Body of pancreas (tissue), 4 donors: ENCODE results near the gene PAPSS1. TPM values are rescaled to one million over a fixed set of nuclear protein-coding genes. Genes with fewer than 3 reads are reported as not detected.

Experiments
- ATAC-seq: fragments of 150-250 bp; one replicate; pipeline ENCODE4 v1.9.1; 2016
- DNase-seq, 4 donors: peaks; one replicate each; pipeline ENCODE4 v3.0.0-alpha.2; 2019
- H3K27ac ChIP-seq, 4 donors: fragments of 200-600 bp; sonication (generic); 1 replicate in 3 of 4; 2 replicates in 1 of 4; pipeline versions ENCODE4 v1.5.1 to v1.6.1; 2016 to 2019; ENCODE audit warnings: mild to moderate bottlenecking in 1 of 4, mixed read lengths in 1 of 4, moderate library complexity in 1 of 4
- H3K27me3 ChIP-seq, 2 donors: fragments of 200-600 bp; sonication (generic); one replicate each; pipeline ENCODE4 v1.6.0; 2016; ENCODE audit warnings: mild to moderate bottlenecking in 1 of 2
- H3K36me3 ChIP-seq, 2 donors: fragments of 200-600 bp; sonication (generic); replicated peaks in 1 of 2; 2 replicates each; pipeline ENCODE4 v1.5.1; 2016; ENCODE audit warnings: low read depth in 2 of 2; ENCODE audit not compliant: insufficient read depth in 1 of 2
- H3K4me1 ChIP-seq: fragments of 200-600 bp; sonication (generic); one replicate; pipeline ENCODE4 v1.6.0; 2016
- H3K4me3 ChIP-seq, 2 donors: fragments of 200-600 bp; sonication (generic); 1 replicate in 1 of 2; 2 replicates in 1 of 2; pipeline ENCODE4 v1.5.1; 2016 to 2019
- H3K9me3 ChIP-seq, 3 donors: fragments of 200-600 bp; sonication (generic); 1 replicate in 2 of 3; 2 replicates in 1 of 3; pipeline ENCODE4 v1.5.1; 2016
- POLR2A ChIP-seq, 3 donors: fragments of 450-650 bp; IDR thresholded peaks; one replicate each; pipeline ENCODE4 v1.6.1; 2016; ENCODE audit warnings: antibody characterized with exemption in 3 of 3, mild to moderate bottlenecking in 2 of 3
- WGBS, 2 donors: methylation state at CpG; one replicate each; pipeline ENCODE4 v1.1.5; 2017; 5-methylcytosine and 5-hydroxymethylcytosine counted together
- intact Hi-C: fragments of 100-400 bp; cut with DNase I; formaldehyde crosslinking; loops from one replicate; pipeline ENCODE4 v1.15.1; 2023
- total RNA-seq, 2 donors: library from RNA; depleted of rRNA; stranded (reverse); fragments of >200 nt; gene quantifications; one replicate each; pipeline ENCODE4 v1.1.0, GENCODE V29; 2016
- TF ChIP-seq, protein P1 (sequence below), 7 experiments: fragments of 450-650 bp in 4 of 7; fragments of 200-600 bp in 3 of 7; sonication (generic) in 3 of 7; IDR thresholded peaks; one replicate each; pipeline ENCODE4 v1.5.1; 2016 to 2019; ENCODE audit warnings: antibody characterized with exemption in 7 of 7

Gene PAPSS1
- total RNA-seq, 2 donors from 2014 or later: 15.8 to 42.3 TPM

DNA sequence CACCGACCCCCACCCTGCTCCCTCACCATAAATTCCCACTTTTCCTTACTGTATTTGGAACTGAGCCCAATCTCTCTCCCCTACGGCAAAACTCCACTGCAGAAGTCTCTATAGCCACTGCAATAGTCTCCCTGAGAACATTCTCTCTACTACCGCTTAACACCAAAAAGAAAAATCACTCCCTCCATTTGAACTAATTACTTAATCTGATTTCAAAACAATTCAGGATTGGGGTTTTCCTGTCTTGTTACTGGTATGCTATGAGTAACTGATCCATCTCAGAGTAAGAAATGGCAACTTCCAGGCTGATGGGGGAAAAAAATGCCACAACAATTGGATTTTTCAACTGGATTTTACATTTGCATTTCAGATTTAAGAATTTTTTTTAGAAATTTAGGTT, 5.8 kb downstream of the PAPSS1 start:
- TF ChIP-seq, protein P1, sequence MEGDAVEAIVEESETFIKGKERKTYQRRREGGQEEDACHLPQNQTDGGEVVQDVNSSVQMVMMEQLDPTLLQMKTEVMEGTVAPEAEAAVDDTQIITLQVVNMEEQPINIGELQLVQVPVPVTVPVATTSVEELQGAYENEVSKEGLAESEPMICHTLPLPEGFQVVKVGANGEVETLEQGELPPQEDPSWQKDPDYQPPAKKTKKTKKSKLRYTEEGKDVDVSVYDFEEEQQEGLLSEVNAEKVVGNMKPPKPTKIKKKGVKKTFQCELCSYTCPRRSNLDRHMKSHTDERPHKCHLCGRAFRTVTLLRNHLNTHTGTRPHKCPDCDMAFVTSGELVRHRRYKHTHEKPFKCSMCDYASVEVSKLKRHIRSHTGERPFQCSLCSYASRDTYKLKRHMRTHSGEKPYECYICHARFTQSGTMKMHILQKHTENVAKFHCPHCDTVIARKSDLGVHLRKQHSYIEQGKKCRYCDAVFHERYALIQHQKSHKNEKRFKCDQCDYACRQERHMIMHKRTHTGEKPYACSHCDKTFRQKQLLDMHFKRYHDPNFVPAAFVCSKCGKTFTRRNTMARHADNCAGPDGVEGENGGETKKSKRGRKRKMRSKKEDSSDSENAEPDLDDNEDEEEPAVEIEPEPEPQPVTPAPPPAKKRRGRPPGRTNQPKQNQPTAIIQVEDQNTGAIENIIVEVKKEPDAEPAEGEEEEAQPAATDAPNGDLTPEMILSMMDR (IDR thresholded peaks at IDR 0.05): no peak
- TF ChIP-seq POLR2A (IDR thresholded peaks at IDR 0.05): no peak
- no peak for DNase-seq
- 81 to 91% methylated on average over 3 of the region's 3 CpGs for WGBS, 2 donors
- intact Hi-C loops: no loop called here
- Histone ChIP-seq H3K4me3 (no peak overlapping the region), H3K27me3 (no peaks in the 10 kb centered on the region), H3K9me3 (no peaks in the 10 kb centered on the region), H3K4me1 (peaks cover 34% of the 10 kb centered on the region), H3K27ac (no peak overlapping the region), H3K36me3 (no peaks in the 10 kb centered on the region)
- ATAC-seq: no peak

- ATAC-seq (no peak), DNase-seq (no peak)
- peaks cover 28% of the 10 kb centered on the region for H3K4me1 ChIP-seq
- H3K36me3 ChIP-seq: no peaks in the 10 kb centered on the region
- intact Hi-C loops: no loop called here
- H3K9me3 ChIP-seq: no peaks in the 10 kb centered on the region
- H3K4me3 ChIP-seq: no peak overlapping the region
- no peak overlapping the region for H3K27ac ChIP-seq
- H3K27me3 ChIP-seq: no peaks in the 10 kb centered on the region
- TF ChIP-seq, protein P1 (IDR thresholded peaks at IDR 0.05): no peak
- 96 to 98% methylated on average over 2 of the region's 2 CpGs for WGBS, 2 donors
Measured at GRCh38 chr4:107712236-107712635, 7.8 kb downstream of the PAPSS1 start.

DNA sequence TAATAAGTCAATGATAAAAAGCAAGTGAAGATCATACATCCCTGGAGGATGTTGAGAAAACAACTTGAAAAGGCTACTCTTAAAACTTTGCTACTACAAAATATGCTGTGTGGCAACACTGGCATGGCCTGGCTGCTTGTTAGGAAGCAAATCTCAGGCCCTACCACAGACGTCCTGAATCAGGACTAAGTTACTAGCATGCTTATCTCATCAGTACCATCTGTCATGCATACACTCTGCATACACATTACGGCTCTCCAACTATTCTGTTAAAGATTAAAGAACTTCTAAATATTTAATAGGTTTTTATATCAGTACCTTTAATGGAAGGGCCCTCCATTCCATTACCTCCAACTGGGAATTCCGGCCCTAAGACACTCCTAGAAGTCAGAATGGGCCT, 8.2 kb downstream of the PAPSS1 start:
- TF ChIP-seq, protein P1 (IDR thresholded peaks at IDR 0.05): no peak
- TF ChIP-seq POLR2A (IDR thresholded peaks at IDR 0.05): no peak
- no peak for DNase-seq
- WGBS, 2 donors: 34 to 39% methylated on average over 3 of the region's 3 CpGs
- Histone ChIP-seq H3K36me3 (no peaks in the 10 kb centered on the region), H3K27ac (peak overlapping the region in 1 of 4 donors; percentile 16), H3K4me3 (no peak overlapping the region), H3K27me3 (no peaks in the 10 kb centered on the region), H3K4me1 (peaks cover 27% of the 10 kb centered on the region), H3K9me3 (no peaks in the 10 kb centered on the region)
- intact Hi-C loops: no loop called here
- peak; percentile 30 for ATAC-seq

DNA sequence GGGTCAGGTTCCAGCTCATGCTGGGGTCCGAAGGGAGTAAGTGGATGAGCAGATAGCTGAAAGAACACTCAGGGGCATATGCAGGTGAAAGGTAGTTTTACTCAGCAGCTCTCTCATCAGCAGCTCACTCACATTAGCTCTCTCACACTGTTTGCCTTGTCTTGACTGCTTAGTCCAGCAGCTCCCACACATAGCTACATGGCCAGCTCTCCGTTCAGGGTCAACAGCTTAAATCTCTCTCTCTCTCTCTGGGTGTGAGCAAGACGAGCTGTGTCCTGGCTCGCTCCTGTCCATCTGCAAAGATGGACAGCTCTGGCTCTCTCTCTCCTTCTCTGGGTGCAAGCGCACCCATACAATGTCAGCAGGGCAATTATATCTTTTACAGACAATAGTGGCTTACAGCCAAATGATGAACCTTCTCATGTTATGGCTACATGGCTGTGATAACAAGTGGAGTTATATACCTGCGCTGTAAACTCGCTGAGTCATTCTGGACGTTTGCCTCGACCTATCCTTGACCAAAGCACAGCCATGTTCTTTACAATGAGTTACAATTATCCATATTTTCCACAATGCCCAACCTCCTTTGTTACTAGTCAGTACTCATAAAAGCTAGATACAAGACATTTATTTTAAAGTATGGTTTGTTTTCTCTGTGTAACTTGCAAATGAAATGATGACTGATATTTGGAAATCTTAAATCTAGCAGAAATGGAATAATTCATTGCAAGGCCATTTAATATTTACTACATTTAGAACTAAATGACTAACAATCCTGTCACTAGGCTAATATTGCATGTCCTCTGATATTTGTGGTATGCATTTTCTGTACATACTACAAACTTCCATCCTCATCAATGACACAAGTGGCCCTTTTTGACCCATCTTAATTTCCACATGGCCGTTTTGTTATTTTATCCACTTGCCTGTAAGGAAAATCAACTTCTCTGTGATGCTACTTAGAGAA, 9.3 kb downstream of the PAPSS1 start:
- H3K4me1 ChIP-seq: peaks cover 27% of the 10 kb centered on the region
- no peaks in the 10 kb centered on the region for H3K27me3 ChIP-seq
- TF ChIP-seq, protein P1 (IDR thresholded peaks at IDR 0.05): no peak
- no peak for TF ChIP-seq POLR2A (IDR thresholded peaks at IDR 0.05)
- H3K27ac ChIP-seq: no peak overlapping the region
- intact Hi-C loops: no loop called here
- H3K36me3 ChIP-seq: no peaks in the 10 kb centered on the region
- H3K9me3 ChIP-seq: peaks cover 0 to 3% (median 0%) of the 10 kb centered on the region in 3 donors
- ATAC-seq: no peak
- H3K4me3 ChIP-seq: no peak overlapping the region
- no peak for DNase-seq
- whole genome bisulfite sequencing, 2 donors: 78 to 80% methylated on average over 10 of the region's 10 CpGs
